ENCODE data around the gene TUBGCP3.

- no peak for TF ChIP-seq CTCF (conservative IDR thresholded peaks at IDR 0.05; ENCODE audit: low read length)
- TF ChIP-seq EZH2phosphoT487 (IDR thresholded peaks at IDR 0.05; ENCODE audit: borderline replicate concordance, low read depth, low read length), result no peak
Measured at GRCh38 chr13:112522578-112522977, 65.4 kb downstream of the TUBGCP3 start.

Measured in OCI-LY7 (cell line).